HS-27A (cell line): ENCODE results near the gene DUSP8.

Source experiments
- DNase-seq: peaks from one replicate; pipeline ENCODE4 v3.0.0-alpha.2; 2012; ENCODE audit warnings: low read depth, missing footprints

Gene DUSP8

DNA sequence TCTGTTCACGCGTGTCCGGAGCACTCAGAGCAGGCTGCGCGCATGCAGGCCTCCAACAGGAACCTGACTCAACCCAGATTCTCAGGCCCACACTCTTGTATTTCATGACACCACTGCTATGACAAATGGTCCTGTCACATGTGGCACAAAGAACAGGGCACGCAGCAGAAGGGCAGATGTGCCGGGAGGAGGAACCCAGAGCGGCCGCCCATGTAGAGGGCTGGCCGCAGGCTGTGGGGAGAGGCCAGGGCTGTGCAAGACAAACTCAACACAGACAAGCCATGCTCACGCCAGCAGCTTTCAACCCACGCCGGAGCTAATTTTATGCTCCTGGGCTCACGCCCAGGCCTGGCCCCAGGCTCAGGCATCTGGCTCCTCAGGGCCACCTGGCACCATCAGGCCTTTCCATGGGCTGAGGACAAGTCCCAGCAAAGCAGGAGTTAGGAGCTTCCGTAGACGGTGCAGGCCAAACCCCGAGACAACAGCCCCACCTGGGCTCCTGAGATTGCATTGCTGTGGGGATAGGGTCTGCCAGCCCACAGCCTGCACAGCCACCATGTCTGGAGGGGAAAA is 40.0 kb downstream of the DUSP8 start:
- no peak for DNase-seq

DNA sequence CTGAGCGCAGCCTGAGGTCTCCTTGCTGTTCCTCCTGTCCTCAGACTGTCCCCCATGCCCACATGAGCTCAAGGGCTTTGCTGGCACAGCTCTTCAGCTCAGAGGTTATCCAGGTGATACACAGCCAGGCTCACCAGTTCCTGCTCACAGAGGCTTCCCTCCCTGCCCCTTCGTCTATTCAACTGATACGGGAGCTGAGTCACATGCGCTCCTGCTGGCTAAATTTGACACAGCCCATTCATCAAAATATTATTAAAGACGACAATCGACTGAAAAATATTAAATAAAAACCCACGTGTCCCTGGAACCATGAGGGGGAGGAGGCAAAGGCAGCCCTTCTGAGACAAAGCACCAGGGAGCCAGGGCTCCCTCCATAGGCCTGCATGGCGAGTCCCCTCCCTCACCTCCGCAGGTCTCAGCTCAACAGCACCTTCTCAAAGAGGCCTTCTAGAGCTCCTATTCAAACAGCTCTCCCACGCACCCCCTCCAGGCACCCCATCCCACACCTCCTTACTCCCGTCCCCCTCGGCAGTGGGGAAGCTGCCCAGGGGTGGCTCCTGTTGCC is 40.5 kb downstream of the DUSP8 start:
- no peak for DNase-seq

DNA sequence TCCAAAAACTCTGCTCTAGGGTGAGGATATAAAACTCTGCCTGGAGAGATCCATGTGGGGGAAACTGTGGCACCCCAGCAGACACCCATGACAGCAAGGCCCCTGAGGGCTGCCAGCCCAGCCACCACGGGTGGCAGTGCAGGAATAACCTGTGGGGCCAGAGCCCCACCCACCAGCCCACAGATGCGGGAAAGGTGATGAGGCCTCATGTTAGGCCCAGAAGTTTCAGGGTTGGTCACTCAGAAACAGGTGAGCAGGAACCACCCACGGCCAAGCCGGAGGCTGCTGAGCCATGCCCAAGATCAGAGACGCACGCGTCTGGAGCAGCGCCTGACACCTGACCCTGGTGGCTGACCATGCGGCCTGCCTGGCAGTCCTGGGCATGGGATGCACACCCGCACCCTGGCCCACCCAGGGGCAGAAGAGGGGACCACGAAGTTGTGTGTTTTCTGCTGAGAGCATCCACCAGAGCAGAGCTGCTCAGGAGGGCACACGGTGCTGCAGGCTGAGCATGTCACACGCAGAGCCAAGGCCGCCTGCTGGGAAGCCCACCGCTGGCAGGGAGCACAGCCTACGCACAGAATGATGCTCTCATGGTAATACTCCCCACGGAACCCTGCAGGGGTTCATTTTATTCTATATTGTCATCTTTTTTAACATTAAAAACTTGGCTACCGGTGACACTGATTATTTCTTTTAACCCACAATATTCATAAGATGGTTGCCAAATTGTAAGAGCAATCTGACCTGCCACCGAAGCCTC is 41.2 kb downstream of the DUSP8 start:
- DNase-seq: no peak

DNA sequence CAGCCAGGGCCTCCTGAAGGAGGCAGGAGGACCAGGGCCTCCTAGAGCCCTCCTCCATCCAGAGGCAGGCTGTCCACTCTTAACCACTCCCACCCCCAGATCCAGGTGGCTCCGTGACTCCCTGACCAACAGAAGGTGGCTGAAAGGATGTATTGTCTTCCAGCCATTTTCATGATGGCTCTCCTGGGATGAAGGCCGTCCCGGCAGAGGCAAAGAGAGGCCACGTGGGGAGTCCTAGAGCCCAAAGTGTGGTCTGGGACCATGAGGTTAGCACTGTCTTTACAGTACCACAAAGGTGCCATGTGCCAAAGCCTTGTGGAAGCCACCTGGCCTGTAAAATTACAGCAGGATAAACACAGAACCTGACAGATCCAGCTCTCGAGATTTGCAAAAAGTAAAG is 42.3 kb downstream of the DUSP8 start:
- DNase-seq: no peak

DNA sequence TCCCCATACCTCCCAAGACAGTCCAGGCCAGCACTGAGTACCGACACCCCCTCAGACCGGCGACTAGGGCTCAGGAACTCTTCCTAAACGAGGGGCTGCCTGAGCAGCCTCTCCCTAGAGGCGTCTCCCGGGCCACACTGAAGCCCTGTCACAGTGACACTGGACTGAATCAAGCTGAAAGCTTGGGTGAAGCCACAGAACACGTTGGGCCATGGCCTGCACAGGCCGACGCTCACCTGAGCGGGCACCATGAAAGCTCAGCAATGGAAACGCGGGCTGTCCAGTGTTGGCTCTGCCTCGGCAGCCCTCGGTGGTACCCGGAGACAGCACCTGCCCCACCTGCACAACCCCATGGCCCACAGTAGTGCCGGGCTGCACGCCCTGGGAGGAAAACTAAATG is 42.8 kb downstream of the DUSP8 start:
- no peak for DNase-seq

DNA sequence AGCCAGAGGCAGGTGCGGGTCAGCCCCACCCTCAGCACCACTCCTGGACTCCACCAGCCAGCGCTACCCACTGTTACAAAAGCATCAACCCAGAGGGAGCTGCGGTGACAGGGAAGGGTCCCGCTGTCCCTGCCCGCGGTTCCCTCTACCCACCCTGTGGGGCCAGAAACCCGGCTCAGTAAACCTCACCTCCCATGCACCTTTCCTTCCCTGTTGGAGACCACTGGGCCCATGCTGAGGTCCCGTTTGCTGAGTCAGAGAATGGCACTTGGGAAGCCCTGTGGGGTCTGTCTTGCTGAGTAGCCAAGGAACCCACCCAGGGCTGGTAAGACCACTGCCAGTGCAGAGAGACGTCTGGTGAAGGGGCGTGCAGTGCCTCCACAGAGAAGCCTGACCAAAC is 43.4 kb downstream of the DUSP8 start:
- DNase-seq: no peak

DNA sequence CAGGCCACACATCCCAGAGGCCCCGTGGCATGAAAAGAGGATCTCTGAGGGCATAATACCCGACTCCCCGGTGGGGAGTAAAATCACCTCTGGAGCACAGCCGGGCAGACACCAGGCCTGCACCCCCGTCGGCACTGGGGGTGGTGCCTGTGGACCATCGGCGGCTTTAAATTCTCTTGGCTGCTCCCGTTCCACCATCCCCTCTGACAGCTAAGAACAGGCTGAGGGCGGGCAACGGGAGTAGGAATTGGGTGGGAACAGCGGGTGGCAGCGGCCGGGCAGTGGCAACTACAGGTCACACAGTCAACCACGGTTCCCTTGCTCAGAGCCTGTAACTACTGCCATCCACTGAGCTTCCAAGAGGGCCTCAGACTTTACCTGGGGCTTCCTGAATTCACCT is 45.3 kb downstream of the DUSP8 start:
- DNase-seq: no peak

DNA sequence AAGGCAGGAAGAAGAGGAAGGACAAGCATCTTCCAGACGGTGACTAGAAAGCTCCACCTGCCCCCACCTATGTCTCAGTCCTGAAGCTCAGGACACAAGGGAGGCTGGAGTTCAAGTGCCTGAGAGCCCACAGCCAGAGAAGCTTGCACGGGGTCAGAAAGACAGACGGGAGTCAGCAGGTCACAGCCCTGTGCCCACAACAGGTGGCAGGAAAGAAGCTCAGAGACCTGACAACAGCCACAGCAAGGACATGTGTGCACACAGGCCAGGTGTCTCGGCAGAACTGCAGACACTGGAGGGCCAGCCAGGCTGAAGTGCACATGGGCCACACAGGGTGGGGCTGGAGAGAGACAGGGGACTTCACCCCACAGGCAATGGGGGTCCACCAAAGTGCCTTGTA is 48.3 kb downstream of the DUSP8 start:
- no peak for DNase-seq

DNA sequence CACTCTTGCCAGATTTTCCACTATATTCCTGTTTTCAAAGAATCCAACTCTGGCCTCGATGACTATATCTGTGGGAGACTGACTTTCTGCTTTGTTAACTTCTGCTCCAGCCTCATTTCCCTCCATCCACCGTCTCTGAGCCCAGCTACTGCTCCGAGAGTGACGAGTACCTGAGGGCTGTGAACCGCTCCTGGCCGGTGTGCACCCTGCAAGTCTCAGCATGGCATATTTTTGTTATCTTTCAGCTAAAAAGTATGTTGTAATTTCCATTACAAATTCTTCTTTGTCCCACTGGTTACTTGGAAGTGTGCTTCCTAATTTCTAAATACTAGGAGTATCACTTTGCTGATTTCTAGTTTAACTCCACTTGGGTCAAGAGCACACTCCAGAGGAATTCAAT is 49.0 kb downstream of the DUSP8 start:
- no peak for DNase-seq

DNA sequence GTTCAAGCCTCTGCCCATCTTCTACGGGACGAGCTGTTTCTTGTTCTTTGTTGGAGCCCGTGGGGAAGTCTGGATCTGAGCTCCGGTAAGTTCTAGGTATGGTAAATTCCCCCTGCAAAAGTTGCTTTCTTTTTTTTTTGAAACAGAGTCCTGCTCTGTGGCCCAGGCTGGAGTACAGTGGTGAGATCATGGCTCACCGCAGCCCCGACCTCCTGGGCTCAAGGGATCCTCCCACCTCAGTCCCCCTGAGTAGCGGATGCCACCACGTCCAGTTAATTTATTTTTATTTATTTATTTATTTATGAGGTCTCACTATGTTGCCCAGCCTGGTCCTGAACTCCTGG is 50.0 kb downstream of the DUSP8 start:
- DNase-seq: no peak

DNA sequence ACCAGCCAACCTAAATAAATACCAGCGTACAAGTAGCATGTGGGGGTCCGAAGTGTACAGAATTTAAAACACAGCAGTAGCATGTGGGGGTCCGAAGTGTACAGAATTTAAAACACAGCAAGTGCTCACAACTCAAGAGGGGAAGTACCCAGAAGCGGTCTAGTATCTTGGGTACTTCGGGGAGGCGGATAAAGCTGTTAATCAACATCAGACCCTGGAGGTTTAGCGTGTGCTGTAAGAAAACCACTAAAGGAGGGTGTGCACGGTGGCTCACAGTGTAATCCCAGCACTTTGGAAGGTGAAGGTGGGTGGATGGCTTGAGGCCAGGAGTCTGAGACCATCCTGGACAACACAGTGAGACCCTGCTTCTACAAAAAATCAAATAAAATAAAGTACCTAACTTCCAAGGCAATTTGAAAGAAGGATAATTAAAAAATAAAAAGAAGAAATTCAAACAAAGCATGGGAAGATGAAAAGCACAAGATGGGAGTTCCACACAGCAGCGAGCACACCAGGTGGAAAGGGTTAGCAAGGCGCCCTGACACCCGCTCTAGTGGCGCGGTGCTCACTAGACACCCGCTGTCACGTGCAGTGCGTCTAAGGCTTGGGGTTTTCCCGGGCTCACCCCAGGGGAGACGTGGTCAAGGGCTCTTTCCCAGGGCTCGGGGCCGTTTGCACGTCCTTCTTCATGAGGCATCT is 50.5 kb downstream of the DUSP8 start:
- DNase-seq: no peak

DNA sequence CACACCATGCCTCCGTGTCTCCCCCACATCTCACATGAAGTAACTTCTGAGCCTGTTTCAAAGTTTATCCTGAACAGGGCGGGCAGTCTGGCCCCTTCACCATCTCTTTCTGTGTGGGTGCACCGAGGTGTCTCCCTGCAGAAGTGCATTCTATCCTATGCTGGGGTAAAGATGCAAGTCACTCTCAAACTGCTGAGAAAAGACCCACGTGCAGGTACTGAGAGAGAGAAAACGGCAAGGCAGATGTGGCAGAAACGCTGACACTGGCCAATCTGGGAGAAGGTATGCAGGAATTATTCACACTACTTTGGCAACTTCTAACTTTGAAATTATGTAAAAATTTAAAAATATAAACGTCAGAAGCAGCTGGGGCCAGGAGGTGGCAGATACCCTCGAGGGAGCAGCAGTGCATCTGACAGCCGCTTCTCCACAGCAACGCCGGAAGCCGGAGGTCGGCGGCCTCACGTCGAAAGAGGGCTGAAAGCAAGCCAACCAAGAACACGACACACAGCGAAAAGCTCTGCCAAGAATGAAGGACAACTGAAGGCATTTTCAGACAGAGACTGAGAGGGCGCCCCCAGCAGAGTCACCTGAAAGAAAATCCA is 51.3 kb downstream of the DUSP8 start:
- no peak for DNase-seq

DNA sequence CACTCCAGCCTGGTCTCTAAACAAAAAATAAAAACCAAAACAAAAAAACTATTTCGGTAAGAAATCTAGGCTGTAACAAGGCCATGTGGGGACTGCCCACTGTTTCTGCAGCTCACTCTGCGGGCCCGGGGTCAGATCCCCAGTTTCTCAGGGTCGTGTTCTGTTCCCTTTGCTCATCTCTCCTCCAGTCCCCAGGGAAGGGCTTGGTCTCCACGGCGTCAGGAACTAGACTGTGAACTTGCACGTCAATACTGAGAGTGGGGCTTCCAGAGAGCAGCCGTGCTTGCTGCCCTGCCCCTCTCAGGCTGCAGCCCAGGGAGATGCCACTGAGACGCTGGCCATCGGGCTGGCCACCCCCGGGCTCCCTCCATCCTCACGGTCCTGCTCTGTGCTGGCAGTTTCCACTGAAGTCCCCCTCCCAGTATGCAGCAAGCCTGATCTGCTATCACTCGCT is 51.8 kb downstream of the DUSP8 start:
- DNase-seq: no peak

DNA sequence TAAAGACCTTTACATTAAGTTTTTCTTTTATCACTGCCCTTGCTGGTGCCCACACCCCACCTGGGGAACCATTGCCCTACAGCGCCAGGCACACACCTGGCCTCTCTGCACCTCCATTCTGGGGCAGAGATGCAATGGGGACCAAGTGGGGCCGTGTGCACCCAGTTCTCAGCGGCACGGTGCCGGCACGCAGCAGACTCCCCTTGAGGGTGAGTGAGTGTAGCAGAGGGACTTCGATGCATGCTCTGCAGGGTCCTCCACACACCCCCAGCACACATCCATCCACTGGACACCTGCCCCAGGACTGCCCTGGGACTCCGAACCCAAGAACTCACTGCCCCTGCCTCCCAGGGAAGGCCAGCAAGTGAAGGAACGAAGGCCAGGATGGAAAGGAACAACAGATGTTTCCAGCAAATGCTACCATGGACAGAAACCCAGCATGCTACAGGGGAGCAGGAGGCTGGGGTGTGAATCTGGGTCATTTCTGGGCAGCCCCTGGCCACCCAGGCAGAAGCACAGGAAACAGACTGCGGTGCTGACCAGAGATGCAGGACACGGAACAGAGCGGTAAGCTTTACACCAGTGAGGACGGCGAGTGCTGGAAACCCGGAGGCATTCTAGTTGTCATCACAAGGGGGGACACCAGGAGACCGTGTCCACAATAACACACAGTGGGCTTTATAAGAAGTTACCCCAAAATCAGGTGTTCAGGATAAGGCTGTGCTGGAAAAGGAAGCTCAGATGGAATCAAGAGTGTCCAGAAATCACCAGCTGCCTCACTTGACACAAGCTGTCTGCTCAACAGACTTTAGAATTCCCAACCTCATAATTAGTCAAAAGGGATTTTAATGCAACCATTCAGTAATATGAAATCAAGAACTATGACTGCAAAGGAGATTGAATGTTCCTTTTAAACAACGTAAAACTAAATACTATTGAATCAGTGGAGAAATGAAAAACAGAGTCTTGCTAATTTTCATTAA is 52.8 kb downstream of the DUSP8 start:
- no peak for DNase-seq

DNA sequence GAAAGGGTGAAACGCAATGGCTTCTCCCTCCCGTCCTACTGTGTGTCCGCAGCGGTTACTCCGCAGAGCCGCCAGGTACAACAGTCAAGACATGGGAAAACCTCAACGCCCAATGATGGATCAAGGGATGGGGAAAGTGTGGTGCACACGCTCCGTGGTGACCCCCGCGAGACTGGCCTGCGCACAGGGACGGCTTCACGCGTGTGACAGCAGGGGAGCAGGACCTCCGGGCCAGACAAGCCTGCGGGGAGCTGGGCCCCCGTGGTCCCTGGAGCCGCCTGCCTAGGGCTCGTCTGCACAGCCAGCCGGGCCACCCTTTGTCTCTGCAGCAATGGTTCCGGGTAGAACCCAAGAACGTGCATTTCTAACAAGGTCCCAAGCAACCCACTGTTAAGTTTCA is 53.8 kb downstream of the DUSP8 start:
- DNase-seq: no peak

DNA sequence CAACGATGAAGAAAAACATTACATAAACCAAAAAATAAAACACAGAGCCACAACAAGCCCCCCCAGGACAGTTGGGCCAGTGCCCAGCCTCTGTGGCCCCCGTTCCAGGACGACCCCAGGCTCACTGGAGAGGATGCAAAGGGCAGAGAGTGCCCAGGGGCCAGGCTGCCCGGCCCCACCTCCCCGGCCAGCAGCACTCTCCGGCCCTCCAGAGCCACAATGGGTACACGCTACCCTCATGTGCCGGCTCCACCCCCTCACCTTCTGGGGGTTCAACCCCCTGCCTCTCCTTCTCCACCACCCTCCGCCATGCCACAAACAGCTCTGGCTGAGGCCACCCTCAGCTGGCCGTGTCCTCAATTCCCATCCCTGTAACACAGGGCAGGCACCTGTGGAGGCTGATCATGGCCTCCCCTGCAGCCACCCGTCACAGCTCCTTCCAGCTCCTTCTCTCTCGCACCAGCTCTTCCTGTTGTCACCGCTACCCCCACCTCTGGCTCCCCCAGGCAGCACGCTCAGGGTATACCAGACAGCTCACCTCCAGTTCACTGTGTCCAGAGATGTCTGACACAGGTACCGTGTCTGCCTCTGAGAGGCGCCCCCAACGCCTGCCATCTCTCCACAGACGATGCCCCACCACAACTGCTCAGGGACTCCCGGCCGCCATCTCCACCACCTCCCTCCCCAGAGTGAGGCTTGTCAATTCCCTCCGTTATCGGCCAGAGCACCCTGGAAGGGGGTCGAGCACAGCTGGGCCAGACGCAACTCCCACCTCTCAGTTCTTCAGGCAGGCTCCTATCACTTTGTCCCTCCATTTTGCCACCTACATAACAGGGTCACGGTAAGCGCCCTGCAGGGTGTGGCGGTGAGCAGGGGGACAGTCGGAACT is 54.7 kb downstream of the DUSP8 start:
- DNase-seq: no peak

DNA sequence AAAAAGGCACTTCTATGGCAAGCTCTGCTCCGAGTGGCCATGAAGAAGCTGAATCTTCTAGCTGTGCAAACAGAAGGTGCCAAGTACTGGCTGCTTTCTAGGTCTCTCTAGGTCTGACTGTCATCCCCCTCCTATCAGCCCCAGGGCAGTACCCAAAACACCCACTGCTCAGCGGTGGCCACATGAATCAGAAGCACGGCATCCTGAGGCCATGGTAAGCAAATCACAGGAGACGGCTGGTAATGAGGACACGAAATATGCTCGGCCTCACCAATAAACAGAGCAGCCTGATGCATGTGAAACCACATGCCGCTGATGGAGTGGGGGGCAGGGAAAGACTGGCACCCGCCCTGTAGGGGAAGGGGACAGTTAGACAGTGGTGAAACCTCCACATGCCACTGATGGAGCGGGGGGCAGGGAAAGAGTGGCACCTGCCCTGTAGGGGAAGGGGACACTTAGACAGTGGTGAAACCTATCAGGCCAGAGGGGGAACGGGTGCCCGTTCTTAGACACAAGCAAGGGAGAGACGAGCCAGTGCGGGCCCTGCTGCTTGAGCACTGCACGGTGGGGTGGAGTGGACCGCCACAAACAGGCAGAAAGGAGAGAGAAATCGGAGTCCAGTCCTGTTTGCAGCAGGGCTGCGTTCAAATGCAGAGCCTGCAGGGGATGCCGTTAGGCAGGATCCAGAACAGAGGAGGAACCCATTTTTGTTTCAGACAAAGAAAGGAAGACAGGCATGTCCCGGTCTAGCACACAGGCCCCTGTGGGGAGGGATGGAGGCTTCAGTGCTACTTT is 55.6 kb downstream of the DUSP8 start:
- DNase-seq: no peak

DNA sequence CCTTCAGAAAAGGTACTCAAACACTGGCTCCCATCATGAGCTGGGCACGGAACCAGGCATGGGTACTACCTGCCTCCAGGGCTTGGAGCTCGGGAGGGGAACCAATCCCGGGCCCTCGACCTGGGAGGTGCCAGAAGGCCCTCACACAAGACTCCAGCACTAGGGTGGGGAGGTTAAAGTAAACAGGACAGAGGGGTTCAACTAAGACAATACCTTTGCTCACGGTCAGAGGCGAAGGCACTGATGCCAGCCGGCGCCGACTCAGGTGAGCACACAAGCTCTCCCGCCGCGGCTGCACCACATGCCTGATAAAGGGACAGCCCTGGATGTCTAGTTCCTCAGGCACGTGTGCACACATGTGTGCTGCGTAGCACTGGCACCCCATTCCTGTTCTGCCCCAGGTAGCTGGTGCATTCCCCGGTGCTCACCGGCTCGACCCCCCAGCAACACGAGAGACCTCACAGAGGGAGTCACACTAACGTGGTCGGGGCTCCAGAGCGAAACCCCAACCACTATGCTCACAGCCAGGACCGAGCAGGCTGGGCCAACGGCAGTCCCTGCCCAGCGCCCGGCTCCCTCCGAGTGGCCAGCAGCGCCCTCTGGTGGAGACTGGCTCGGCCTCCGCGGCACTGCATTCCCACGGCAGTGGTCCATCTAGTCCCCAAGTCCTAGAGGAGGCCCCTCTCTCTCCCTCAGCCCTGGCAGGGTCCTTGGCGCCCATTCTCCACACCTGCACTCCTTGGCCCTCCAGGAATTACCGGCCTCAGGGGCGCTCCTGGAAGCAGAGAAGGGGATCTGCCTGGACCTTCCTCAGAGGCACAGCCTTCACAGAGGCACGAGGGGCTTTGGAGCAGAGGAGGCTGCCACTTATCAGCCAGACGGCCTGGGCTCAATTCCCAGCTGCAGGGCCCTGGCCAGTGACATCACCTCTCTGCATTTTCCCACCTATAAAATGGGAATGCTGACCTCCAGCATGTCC is 56.7 kb downstream of the DUSP8 start:
- DNase-seq: no peak
